NCI-H82 treated with DMSO at 0.1 percent for 48 hours (cell line): ENCODE data around the gene ERICH6B.
"Not testable (repeated sequence)": the region's sequence is repeated elsewhere in the genome, so short reads cannot be mapped to it uniquely, and the experiment has no call there.

Source experiments
- DNase-seq: peaks from one replicate; lab custom pipeline; 2025; ENCODE audit not compliant: unreplicated experiment; lab: John Stamatoyannopoulos, UW

The ERICH6B gene

GRCh38 chr13:45615501-45616101 lies at the start of gene ERICH6B:
Gene ERICH6B, minus strand, starts transcription at chr13:45615739. Its CDS starts 18,734 bp downstream, at chr13:45597005.
- DNase-seq = peak; percentile 68

- not testable (repeated sequence) for DNase-seq
These were observed 47.4 kb upstream of the ERICH6B start for GRCh38 chr13:45662903-45663302.

DNA sequence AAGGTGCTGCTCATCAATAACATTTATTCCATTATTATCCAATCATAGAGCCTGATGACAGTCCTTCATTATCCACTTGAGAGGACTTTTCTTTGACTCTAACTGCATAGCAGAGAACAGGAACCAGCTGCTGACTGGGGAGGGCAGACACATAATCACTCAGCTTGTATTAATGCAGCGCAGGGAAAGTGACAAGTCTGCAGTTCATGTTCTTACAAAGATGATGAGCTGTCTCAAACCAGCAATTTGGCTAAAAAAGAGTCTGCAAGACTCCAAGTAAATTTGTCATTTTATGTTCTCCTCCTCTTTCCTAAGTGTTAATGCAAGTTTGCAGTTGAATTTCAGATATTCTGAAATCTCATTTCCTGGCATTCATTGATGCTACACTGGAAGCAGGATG lies 46.6 kb upstream of the ERICH6B start:
- DNase-seq = no peak

DNA sequence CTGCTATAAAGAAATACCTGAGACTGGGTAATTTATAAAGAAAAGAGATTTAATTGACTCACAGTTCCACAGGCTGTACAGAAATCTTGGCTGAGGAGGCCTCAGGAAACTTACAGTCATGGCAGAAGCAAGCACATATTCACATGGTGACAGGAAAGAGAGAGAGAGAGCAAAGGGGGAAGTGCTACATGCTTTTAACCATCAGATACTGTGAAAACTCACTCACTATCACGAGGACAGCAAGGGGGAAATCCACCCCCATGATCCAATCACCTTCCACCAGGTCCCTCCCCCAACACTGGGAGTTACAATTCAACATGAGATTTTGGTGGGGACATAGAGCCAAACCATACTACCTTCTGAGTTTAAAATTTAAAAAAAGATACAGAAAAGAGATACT lies 44.9 kb upstream of the ERICH6B start:
- not testable (repeated sequence) for DNase-seq

GRCh38 chr13:45659536-45659935 lies 44.0 kb upstream of the ERICH6B start:
- DNase-seq = no peak

DNA sequence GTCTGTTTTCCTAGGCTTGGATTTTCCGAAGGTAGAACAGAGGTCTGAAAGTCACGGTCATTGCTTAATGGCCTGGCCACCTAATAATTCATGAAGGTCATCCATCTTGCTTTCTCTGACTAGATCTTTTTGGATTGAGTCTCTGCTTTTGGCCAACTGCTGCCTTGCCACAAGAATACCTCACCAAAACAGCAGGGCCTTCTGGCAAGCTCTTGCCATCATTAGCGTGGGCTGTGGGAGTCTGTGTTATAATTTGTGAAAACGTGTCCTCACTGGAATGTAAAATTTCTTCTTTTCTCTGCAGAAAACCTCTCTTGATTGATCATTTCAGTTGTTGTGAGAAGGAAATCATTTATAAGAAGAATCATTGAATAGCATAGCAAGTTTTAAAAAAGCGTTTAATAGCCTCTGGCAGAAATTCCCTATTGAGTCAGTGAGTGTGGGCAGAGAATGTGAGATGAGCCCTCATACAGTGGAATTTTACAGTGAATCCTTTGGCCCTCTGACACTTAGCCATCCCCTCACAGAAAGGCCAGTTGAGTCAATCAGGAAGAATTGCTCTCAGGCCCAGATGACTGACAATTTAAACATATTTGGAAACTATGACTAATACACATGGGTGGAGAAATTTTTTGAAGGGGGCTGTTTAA lies 43.2 kb upstream of the ERICH6B start:
- DNase-seq = no peak

GRCh38 chr13:45654633-45655349 lies 39.3 kb upstream of the ERICH6B start:
- DNase-seq = no peak

DNA sequence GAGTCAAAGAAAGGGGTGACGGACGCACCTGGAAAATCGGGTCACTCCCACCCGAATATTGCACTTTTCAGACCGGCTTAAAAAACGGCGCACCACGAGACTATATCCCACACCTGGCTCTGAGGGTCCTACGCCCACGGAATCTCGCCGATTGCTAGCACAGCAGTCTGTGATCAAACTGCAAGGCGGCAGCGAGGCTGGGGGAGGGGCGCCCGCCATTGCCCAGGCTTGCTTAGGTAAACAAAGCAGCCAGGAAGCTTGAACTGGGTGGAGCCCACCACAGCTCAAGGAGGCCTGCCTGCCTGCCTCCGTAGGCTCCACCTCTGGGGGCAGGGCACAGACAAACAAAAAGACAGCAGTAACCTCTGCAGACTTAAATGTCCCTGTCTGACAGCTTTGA lies 29.7 kb upstream of the ERICH6B start:
- DNase-seq = not testable (repeated sequence)

DNA sequence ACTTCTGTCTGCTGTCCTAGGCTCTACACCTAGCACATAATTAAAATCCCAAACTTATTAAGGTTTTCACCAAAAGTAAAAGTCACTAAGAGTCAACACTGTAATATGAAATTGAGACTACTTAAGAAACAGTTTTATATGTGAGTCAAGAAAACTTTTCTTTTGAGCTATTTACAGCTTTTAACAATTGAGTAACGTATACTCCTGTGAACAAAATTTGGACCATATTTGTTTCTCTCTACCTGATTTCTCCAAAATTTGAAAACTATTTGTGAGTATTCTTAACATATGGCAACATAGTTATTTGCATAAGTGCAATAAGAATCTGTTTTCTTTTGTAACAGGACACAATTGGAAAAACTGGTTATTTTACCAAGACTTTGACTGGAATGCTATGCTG lies 26.6 kb upstream of the ERICH6B start:
- not testable (repeated sequence) for DNase-seq

DNA sequence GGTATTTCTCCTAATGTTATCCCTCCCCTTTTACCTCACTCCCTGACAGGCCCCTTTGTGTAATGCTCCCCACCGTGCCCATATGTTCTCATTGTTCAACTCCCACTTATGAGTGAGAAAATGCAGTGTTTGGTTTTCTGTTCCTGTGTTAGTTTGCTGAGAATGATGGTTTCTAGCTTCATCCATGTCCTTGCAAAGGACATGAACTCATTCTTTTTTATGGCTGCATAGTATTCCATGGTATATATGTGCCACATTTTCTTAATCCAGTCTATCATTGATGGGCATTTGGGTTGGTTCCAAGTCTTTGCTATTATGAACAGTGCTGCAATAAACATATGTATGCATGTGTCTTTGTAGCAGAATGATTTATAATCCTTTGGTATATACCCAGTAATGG lies 19.8 kb upstream of the ERICH6B start:
- not testable (repeated sequence) for DNase-seq

GRCh38 chr13:45630791-45631190 lies 15.3 kb upstream of the ERICH6B start:
- no peak for DNase-seq

GRCh38 chr13:45629940-45630339 lies 14.4 kb upstream of the ERICH6B start:
- no peak for DNase-seq

DNA sequence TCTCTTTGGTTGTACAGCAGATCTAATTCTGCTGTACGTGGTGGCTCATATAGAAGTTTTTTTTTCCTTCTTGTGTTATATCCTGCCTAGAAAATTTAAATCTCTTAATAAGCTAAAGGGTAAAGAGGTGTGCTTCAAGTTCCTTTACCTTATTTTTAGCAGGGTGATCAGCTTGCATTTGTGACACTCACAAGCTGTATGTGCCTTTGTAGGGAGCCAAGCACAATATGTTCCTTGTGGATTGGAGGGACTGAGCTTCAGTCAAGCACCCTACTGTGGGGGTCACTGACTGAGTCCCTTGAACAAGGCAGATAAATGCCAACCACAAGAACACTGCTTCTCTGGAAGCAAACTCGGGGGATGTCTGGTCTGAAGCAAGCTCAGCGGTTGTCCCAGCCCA lies 12.6 kb upstream of the ERICH6B start:
- DNase-seq = no peak

DNA sequence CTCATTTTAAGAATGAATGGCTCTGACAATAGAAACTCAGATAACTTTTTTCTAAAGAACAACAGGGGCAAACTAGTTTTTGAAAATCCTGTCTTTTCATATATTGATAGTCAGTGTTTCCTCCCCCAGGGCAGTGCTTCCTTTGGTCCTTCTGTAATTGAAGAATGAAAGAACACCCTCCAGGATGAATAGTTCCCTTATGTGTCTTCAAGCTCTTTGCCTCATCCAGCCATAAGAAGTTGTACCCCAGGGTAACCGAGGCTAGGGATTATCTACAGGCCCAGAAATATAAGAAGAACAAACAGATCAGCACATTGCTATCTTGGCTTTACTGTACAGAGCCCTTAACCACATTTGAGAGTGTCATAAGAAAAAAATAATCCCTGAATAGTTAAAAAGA lies 12.1 kb upstream of the ERICH6B start:
- DNase-seq = no peak

- no peak for DNase-seq
These were observed 11.3 kb upstream of the ERICH6B start for GRCh38 chr13:45626731-45627374.

- DNase-seq = peak; percentile 37
These were observed 8.1 kb upstream of the ERICH6B start for GRCh38 chr13:45623516-45624090.

- no peak for DNase-seq
These were observed 6.4 kb upstream of the ERICH6B start for GRCh38 chr13:45621950-45622349.

- DNase-seq = no peak
These were observed 7.6 kb downstream of the ERICH6B start for GRCh38 chr13:45607931-45608330.

- DNase-seq = no peak
These were observed 10.6 kb downstream of the ERICH6B start for GRCh38 chr13:45604892-45605291.

- DNase-seq = no peak
These were observed 12.2 kb downstream of the ERICH6B start for GRCh38 chr13:45603338-45603737.
